Ramos (cell line): ENCODE data around the gene JAG2.
"Not testable (repeated sequence)": the region's sequence is repeated elsewhere in the genome, so short reads cannot be mapped to it uniquely, and the experiment has no call there.

Experiments
- in situ Hi-C: fragments of 300-500 bp; cut with MboI; formaldehyde crosslinking; loops from one replicate; pipeline ENCODE4 v1.14.3; 2022; ENCODE audit warnings: low sequenced_read_pairs; ENCODE audit not compliant: unreplicated experiment

The JAG2 gene

DNA sequence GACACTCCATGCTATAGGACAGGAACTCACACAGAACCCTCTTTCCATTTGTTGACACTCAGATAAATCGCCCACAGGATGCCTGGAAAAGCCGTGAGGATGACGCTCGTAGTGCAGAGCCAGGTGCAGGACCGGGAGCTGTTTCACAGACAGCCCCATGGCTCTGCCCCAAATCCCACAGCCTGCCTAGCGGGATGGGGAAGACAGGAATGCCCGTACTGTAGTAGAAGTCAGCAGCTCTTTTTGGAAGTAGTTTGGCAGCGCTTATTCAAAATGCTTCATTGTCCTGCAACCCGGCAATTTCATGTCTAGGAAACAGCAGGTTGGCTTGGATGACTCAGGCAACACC, 41.6 kb downstream of the JAG2 start:
- in situ Hi-C loops = no loop called here

- in situ Hi-C loops = no loop called here
Measured at GRCh38 chr14:105126126-105126980, 42.2 kb downstream of the JAG2 start.

DNA sequence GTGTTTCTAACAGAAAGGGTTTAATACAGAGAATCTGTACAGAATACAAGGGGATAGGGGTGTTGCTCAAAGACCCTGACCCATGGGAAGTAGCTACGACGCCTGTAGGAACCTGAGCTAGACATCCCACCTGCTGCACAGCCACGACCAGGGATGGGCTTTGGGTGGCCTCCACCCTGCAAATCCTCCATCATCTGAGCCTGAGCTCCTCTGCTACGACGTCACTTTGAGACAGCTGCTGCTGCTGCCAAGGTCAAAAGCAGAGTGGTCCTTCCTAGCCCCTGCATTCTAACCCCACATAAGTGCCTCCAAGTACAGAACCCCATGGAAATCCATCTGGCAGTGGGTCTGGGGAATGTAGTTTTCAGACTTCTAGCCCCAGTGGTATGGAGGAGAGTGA, 43.8 kb downstream of the JAG2 start:
- in situ Hi-C loops = no loop called here

- in situ Hi-C loops = no loop called here
Measured at GRCh38 chr14:105123981-105124765, 44.4 kb downstream of the JAG2 start.

- in situ Hi-C loops = no loop called here
Measured at GRCh38 chr14:105123064-105123665, 45.4 kb downstream of the JAG2 start.

- in situ Hi-C loops = no loop called here
Measured at GRCh38 chr14:105120056-105120455, 48.5 kb downstream of the JAG2 start.

DNA sequence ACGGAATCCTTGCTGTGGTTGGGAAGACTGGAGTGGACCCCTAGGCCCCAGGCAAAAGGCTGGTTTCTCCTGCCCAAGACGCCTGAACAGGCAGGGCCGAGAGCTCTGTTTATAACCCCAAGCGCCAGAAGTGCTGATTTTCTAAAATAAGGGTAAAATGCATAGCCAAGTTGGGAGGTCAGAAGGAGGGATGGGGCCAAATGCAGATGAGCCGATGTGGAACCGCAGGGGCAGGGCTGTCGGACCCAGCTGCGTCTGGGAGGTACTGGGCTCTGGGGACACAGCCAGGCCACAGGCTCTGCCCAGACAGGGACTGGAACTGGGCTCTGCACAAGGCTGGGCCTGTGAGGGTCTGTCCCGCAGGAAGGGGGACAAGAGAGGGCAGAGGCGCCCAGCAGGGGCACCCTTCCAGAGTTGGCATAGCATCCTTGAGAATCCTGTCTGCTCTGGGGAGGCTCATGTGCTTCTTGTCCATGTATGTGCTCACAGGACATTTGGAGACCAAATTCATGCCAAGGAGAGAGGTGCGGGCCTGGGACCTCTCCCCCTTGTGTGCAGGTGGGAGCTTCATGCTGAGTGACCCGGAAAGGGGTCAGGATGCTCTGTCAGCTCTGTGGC, 49.1 kb downstream of the JAG2 start:
- in situ Hi-C loops = no loop called here

- in situ Hi-C loops = no loop called here
Measured at GRCh38 chr14:105118646-105119407, 49.7 kb downstream of the JAG2 start.

- in situ Hi-C loops = no loop called here
Measured at GRCh38 chr14:105117710-105118385, 50.7 kb downstream of the JAG2 start.

DNA sequence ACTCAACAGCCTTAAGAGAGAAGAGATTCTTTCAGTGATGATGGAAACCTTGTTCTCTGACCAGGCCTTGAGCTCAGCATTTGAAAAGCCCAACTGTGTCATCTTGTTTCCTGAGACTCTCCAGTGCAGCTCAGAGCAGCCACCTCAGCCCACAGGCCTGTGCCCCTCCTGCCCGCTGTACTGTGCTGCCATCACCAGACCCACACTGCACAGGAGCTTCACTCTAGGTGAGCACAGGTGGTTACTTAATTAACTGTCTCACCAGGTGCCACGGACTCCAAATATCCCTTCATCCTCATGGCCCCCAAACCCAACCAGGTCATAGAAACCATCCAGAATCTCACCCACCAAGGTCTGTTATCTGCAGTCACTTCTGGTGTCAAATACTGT, 51.3 kb downstream of the JAG2 start:
- in situ Hi-C loops = no loop called here

- in situ Hi-C loops = no loop called here
Measured at GRCh38 chr14:105116451-105117256, 51.9 kb downstream of the JAG2 start.

DNA sequence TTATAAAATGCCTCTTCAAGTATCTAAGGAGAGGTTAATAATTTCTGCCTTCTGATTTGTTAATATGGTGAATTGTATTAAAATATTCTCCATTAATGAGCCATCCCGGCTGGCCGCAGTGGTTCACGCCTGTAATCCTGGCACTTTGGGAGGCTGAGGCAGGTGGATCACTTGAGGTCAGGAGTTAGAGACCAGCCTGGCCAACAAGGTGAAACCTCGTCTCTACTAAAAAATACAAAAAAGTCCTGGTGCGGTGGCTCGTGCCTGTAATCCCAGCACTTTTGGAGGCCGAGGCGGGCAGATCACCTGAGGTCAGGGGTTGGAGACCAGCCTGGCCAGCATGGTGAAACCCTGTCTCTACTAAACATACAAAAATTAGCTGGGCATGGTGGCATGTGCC, 59.3 kb downstream of the JAG2 start:
- in situ Hi-C loops = not testable (repeated sequence)

- in situ Hi-C loops = no loop called here
Measured at GRCh38 chr14:105108516-105108864, 60.1 kb downstream of the JAG2 start.

- in situ Hi-C loops = no loop called here
Measured at GRCh38 chr14:105107781-105108515, 60.6 kb downstream of the JAG2 start.

DNA sequence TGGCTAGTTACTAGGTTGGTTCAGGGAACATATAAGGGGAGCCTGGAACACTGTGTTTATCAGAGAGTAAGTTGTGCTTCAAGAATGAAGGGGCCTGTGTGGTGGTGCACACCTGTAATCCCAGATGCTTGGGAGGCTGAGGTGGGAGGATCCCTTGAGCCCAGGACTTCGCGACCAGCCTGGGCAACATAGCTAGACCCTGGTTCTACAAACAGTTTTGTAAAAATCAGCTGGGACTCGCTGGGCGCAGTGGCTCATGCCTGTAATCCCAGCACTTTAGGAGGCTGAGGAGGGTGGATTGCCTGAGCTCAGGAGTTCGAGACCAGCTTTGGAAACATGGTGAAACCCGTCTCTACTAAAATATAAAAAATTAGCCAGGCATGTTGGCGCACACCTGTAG, 61.2 kb downstream of the JAG2 start:
- in situ Hi-C loops = no loop called here

- in situ Hi-C loops = no loop called here
Measured at GRCh38 chr14:105105158-105105557, 63.4 kb downstream of the JAG2 start.

DNA sequence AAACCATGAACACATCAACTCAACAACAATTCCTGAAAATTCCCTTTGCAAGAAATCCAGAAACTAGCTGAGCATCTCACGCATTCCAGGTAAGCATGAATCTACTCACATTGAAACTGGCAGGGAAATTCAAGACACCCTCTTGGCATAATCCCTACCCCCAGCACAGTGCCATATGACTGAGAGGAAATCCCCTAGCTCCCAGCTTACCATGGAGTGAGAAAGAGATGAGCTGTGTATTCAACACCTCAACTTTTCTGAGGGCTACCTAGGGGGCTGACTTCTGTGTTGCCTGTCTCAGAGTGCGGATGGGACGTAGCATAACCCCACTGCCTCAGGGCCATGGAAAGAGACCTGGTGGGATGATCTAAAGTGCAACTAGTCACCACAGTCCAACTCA, 65.7 kb downstream of the JAG2 start:
- in situ Hi-C loops = no loop called here

GRCh38 chr14:105102361-105102870, 66.2 kb downstream of the JAG2 start:
- in situ Hi-C loops = no loop called here
